Bronchial epithelial cell (primary cell): Measurements from ENCODE around the gene NFIC. TPM values are rescaled to one million over a fixed set of nuclear protein-coding genes. Genes with fewer than 3 reads are reported as not detected.

Experiments used
- DNase-seq: peaks from one replicate; pipeline ENCODE4 v3.0.0-alpha.2; 2010; ENCODE audit warnings: low read depth
- FAIRE-seq: peaks from 2 replicates; lab custom pipeline; 2011; peaks lifted over from hg19 to GRCh38; lab: Jason Lieb, UNC
- H3K27me3 ChIP-seq: 2 replicates; pipeline ENCODE4 v1.5.1; 2011; ENCODE audit warnings: low read length; ENCODE audit not compliant: control insufficient read depth, insufficient read depth
- H3K36me3 ChIP-seq: 2 replicates; pipeline ENCODE4 v1.5.1; 2011; ENCODE audit warnings: low read length; ENCODE audit not compliant: control insufficient read depth, insufficient read depth
- H3K4me3 ChIP-seq: 2 replicates; pipeline ENCODE4 v1.5.1; 2011; ENCODE audit warnings: mild to moderate bottlenecking, low read depth, low read length, control low read depth
- total RNA-seq: library from RNA; depleted of rRNA; stranded (reverse); fragments of >200 nt; gene quantifications from 2 replicates; pipeline ENCODE4 v1.2.1, GENCODE V29; 2014
- TF ChIP-seq, protein P1 (sequence below): IDR thresholded peaks from 2 replicates; pipeline ENCODE4 v1.5.1; 2011; ENCODE audit warnings: mild to moderate bottlenecking, moderate library complexity, low read length, control low read depth, inconsistent platforms; ENCODE audit not compliant: insufficient read depth, severe bottlenecking

Gene NFIC
- total RNA-seq, 1 donor from 2014 or later = 17.6 TPM

DNA sequence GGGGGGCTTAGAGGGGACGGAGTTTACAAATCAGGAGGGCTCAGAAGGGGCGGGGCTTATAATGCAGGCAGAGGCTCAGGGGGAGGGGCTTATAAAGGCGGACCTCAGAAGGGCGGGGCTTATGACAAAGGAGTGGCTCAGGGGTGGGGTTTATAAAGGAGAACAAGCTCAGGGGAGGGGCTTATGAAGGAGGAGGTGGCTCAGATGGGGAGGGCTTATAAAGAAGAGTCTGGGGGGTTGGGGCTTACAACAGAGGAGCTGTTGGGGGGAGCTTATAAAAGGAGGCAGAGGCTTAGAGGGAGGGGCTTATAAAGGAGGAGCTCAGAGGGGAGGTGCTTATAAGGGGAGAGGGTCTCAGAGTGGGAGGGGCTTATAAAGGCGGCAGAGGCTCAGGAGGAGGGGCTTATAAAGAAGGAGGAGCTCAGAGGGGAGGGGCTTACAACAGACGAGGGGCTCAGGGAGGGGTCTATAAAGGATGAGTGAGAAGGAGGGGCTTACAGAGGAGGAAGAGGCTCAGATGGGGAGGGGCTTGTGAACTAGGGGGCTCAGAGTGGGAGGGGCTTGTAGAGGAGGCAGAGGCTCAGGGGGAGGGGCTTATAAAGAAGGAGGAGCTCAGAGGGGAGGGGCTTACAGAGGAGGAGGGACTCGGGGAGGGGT, 112.9 kb downstream of the NFIC start:
- H3K36me3 ChIP-seq = no peaks in the 10 kb centered on the region
- FAIRE-seq = no peak
- peaks cover 8% of the 10 kb centered on the region for H3K27me3 ChIP-seq
- no peak overlapping the region for H3K4me3 ChIP-seq
- no peak for DNase-seq
- TF ChIP-seq, protein P1, sequence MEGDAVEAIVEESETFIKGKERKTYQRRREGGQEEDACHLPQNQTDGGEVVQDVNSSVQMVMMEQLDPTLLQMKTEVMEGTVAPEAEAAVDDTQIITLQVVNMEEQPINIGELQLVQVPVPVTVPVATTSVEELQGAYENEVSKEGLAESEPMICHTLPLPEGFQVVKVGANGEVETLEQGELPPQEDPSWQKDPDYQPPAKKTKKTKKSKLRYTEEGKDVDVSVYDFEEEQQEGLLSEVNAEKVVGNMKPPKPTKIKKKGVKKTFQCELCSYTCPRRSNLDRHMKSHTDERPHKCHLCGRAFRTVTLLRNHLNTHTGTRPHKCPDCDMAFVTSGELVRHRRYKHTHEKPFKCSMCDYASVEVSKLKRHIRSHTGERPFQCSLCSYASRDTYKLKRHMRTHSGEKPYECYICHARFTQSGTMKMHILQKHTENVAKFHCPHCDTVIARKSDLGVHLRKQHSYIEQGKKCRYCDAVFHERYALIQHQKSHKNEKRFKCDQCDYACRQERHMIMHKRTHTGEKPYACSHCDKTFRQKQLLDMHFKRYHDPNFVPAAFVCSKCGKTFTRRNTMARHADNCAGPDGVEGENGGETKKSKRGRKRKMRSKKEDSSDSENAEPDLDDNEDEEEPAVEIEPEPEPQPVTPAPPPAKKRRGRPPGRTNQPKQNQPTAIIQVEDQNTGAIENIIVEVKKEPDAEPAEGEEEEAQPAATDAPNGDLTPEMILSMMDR = no peak

DNA sequence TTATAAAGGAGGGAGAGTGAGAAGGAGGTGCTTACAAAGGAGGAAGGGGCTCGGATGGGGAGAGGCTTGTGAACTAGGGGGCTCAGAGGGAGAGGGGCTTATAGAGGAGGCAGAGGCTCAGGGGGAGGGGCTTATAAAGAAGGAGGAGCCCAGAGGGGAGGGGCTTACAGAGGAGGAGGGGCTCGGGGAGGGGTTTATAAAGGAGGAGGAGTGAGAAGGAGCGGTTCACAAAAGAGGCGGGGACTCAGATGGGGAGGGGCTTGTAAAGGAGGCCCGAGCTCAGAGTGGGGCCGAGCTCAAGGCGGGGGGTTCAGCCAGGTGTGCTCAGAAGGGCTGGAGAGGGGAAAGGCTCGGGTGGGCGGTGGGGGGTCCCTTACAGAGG, 113.4 kb downstream of the NFIC start:
- Histone ChIP-seq H3K36me3 (no peaks in the 10 kb centered on the region), H3K4me3 (no peak overlapping the region), H3K27me3 (peaks cover 8% of the 10 kb centered on the region)
- DNase-seq = no peak
- TF ChIP-seq, protein P1 = no peak
- FAIRE-seq = no peak

GRCh38 chr19:3480383-3481091, 114.2 kb downstream of the NFIC start, which contains the start of gene SMIM24:
Gene SMIM24, minus strand, starts transcription at chr19:3480525. Its CDS starts 62 bp downstream, at chr19:3480463.
- H3K27me3 ChIP-seq = peaks cover 5% of the 10 kb centered on the region
- no peaks in the 10 kb centered on the region for H3K36me3 ChIP-seq
- FAIRE-seq = no peak
- TF ChIP-seq, protein P1 = no peak
- DNase-seq = no peak
- no peak within 1 kb of the TSS for H3K4me3 ChIP-seq

- peaks cover 5% of the 10 kb centered on the region for H3K27me3 ChIP-seq
- TF ChIP-seq, protein P1 = no peak
- no peak for FAIRE-seq
- no peak for DNase-seq
- no peak overlapping the region for H3K4me3 ChIP-seq
- no peaks in the 10 kb centered on the region for H3K36me3 ChIP-seq
Observed at GRCh38 chr19:3481241-3482090, 115.1 kb downstream of the NFIC start.

- FAIRE-seq (no peak), DNase-seq (no peak)
- Histone ChIP-seq H3K27me3 (peaks cover 5% of the 10 kb centered on the region), H3K36me3 (no peaks in the 10 kb centered on the region), H3K4me3 (no peak overlapping the region)
- TF ChIP-seq, protein P1 = no peak
Observed at GRCh38 chr19:3482507-3483225, 116.3 kb downstream of the NFIC start.
